GM12875 (cell line): ENCODE data around the gene CBFA2T3.

Source experiments
- H3K4me3 ChIP-seq: one replicate; pipeline ENCODE4 v1.5.1; 2011; ENCODE audit warnings: low read depth, low read length, control low read depth
- TF ChIP-seq, protein P1 (sequence below): IDR thresholded peaks from 2 replicates; pipeline ENCODE4 v1.5.1; 2011; ENCODE audit warnings: low read depth, mild to moderate bottlenecking, control low read depth, inconsistent platforms, low read length, moderate library complexity, borderline replicate concordance; ENCODE audit not compliant: insufficient read depth

The CBFA2T3 gene

DNA sequence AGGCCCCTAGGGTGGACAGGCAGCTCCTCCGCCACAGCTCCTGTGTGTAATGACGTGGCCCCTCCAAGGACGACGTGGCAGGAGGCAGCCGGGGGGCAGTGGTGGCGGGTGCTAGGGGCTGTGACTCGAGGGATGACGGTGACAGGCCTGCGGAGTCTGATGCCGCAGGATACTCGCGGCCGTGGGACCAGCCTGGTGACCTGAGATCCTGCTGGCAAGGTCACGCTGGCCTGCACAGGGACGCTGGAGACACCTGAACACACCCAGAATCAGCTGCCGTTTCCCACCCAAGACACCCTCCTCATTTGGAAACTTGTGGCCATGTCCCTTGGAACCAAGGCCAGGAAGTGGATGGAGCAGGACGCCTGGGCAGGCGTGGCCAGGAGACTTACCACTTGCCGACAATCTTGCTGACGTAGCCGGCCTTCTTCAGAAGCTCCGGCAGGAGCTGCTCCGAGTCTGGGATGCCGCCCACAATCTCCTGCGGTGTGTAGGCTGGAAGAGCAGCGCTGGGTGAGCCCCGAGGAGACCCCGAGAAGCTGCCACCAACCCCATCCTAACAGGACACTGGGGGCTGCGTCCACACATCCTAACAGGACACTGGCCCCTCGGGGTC, 136.3 kb downstream of the CBFA2T3 start:
- TF ChIP-seq, protein P1, sequence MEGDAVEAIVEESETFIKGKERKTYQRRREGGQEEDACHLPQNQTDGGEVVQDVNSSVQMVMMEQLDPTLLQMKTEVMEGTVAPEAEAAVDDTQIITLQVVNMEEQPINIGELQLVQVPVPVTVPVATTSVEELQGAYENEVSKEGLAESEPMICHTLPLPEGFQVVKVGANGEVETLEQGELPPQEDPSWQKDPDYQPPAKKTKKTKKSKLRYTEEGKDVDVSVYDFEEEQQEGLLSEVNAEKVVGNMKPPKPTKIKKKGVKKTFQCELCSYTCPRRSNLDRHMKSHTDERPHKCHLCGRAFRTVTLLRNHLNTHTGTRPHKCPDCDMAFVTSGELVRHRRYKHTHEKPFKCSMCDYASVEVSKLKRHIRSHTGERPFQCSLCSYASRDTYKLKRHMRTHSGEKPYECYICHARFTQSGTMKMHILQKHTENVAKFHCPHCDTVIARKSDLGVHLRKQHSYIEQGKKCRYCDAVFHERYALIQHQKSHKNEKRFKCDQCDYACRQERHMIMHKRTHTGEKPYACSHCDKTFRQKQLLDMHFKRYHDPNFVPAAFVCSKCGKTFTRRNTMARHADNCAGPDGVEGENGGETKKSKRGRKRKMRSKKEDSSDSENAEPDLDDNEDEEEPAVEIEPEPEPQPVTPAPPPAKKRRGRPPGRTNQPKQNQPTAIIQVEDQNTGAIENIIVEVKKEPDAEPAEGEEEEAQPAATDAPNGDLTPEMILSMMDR = no peak
- no peak overlapping the region for H3K4me3 ChIP-seq

DNA sequence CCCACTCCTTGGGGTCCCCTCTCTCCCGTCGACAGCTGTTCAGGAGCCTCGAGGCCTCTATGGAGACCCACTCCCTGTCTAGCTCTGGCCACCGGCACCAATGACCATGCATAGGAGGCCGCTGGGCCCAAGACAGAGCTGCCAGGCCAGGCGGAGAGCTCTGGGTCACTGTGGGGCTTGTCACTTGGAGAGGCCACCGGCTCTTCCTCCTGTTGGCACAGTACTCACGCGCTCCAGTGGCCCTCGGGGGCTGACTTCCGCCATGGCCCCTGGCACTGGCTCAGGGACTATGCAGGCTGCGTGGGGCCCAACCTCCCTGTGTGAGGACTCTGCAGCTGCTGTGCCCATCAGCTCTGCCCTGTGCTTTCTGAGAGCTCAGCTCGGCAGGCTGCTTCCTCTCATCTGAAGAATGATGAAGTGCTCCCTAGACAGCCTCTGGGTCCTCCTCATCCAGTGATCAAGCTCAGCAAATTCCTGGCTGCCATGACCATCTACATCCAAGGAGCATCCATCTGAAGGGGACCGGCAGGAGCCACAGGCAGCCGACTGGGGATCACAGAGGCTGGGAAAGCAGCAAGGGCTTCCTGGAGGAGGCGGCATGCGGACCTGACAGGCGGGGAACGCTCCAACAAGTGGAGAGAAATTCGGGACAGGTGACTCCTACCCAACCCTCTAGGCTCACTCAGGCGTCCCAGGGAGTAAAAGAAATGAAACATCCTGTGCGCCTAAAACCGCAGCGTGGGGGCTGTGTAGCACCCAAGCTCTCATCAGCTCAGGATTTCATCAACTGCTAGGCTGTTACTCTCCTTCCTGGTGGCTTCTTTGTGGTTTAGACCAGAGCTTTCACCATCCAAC, 137.0 kb downstream of the CBFA2T3 start:
- H3K4me3 ChIP-seq = no peak overlapping the region
- TF ChIP-seq, protein P1 = no peak

DNA sequence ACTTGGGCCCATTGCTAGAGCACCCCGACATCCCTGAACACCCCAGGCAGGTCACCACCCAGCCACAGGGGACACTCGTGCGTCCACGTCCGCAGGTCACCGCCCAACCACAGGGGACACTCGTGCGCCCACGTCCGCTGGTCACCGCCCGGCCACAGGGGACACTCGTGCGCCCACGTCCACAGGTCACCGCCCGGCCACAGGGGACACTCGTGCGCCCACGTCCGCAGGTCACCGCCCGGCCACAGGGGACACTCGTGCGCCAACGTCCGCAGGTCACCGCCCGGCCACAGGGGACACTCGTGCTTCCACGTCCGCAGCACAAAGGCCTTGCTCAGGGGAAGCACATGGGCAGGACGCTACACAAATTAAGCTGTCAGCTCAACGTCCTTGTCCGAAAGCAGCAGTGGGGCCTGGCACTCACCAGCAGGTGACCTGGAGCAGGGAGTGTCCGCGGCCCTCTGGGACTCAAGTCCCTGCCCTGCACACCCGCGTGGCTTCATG, 137.9 kb downstream of the CBFA2T3 start:
- TF ChIP-seq, protein P1 = peak; percentile 43; the same call in 1 of the 2 replicates
- no peak overlapping the region for H3K4me3 ChIP-seq

DNA sequence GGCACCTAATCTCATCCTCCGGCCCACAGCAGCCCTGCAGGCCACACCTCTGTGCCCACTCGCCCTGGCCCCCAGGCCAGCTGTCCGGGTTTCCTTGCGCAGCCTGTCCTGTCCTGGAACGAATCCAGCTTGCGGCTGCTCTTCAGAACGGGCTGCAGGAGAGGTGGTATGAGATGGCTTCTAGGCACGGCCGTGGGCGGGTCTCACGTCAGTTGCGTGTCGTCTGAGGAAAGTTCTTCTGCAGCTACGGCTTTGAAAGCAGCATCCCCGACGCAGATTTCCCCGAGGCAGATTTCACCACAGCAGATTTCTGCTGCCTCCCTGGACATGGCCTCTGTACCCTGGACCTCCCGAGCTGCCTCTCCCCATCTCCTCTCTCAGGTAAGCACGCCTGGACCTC, 138.4 kb downstream of the CBFA2T3 start:
- TF ChIP-seq, protein P1 = no peak
- H3K4me3 ChIP-seq = no peak overlapping the region

DNA sequence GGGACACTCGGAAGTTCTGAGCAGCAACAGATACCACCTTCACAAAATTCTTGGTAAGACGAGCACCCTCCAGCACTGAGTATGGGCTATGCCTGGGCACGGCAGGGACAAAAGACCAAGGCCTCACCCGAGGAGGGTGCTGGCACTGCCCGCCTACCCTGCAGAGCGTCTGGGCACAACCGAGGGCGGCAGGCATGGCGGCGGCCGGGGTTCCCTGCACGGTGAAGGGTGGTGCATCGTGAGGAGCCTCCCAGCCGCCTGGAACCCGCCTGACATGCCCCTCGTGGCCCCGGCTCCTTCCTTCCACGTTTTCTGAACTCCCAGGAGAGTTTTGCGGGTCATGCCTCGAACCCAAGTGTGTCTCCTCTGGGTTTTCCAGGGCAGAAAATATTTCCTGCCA, 139.2 kb downstream of the CBFA2T3 start:
- H3K4me3 ChIP-seq = no peak overlapping the region
- TF ChIP-seq, protein P1 = no peak

DNA sequence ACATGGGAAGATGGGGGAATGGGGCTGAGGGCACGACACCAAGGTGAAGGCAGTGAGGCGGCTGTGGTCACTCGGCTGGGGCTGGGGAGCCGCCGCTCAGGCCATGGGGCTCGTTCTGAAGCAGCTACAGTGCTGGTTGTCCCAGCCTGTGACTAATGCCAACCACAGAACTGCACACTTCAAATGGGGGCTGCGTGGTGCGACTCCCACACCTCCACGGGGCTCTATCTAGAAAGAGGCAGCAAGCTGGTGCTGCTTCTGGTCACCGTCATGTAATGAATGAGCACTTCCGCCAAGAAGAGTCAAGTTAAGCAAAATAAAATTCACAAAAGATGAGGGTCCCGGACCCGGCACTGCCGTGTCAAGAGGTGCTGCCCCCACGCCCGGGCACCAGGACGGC, 140.2 kb downstream of the CBFA2T3 start:
- TF ChIP-seq, protein P1 = no peak
- no peak overlapping the region for H3K4me3 ChIP-seq
